ENCODE measurements around the gene UBTD1. TPM values are rescaled to one million over a fixed set of nuclear protein-coding genes. Genes with fewer than 3 reads are reported as not detected.

The UBTD1 gene
- total RNA-seq, 2 donors from 2014 or later = 19.1 to 19.3 TPM

- no peak overlapping the region for H3K9ac ChIP-seq (ENCODE audit: extremely low read depth, low read length, poor library complexity, severe bottlenecking)
- WGBS, 2 experiments (ENCODE audit: insufficient coverage in 1 of 2, insufficient read length in 1 of 2) = 80 to 92% methylated on average over 1 of the region's 1 CpG
These were observed 14.8 kb upstream of the UBTD1 start for GRCh38 chr10:97483921-97484320.

GRCh38 chr10:97485647-97486281 is 13.0 kb upstream of the UBTD1 start:
- peaks cover 12% of the 10 kb centered on the region for H3K36me3 Mint-ChIP-seq (ENCODE audit: low read depth)
- Histone ChIP-seq H3K4me3 (ENCODE audit: low read length) (no peak overlapping the region), H3K9ac (ENCODE audit: extremely low read depth, low read length, poor library complexity, severe bottlenecking) (no peak overlapping the region), H3K36me3 (ENCODE audit: control insufficient read depth, insufficient read depth, low read length) (peaks cover 34% of the 10 kb centered on the region), H3K27ac (ENCODE audit: low read depth, low read length) (no peak overlapping the region), H3K27me3 (ENCODE audit: control insufficient read depth, insufficient read depth, low read length, poor library complexity, severe bottlenecking) (no peaks in the 10 kb centered on the region), H3K4me1 (ENCODE audit: control insufficient read depth, insufficient read depth, low read length) (no peaks in the 10 kb centered on the region), H3K9me3 (ENCODE audit: control insufficient read depth, low read length) (no peaks in the 10 kb centered on the region)
- no peak for TF ChIP-seq CTCF (conservative IDR thresholded peaks at IDR 0.05)
- no peak for DNase-seq
- 99 to 100% methylated on average over 2 to 4 of the region's 4 CpGs for WGBS, 2 experiments (ENCODE audit: insufficient coverage in 1 of 2, insufficient read length in 1 of 2)
- H3K4me3 Mint-ChIP-seq = no peak overlapping the region
- H3K27ac Mint-ChIP-seq = no peak overlapping the region
- H3K9me3 Mint-ChIP-seq = no peaks in the 10 kb centered on the region
- no peaks in the 10 kb centered on the region for H3K4me1 Mint-ChIP-seq
- no peaks in the 10 kb centered on the region for H3K27me3 Mint-ChIP-seq (ENCODE audit: insufficient read depth)

More at GRCh38 chr10:97483921-97484320, 14.8 kb upstream of the UBTD1 start:
- H3K27ac ChIP-seq (ENCODE audit: low read depth, low read length) = no peak overlapping the region
- no peak for DNase-seq
- no peaks in the 10 kb centered on the region for H3K9me3 Mint-ChIP-seq
- no peak overlapping the region for H3K4me3 Mint-ChIP-seq
- no peaks in the 10 kb centered on the region for H3K27me3 ChIP-seq (ENCODE audit: control insufficient read depth, insufficient read depth, low read length, poor library complexity, severe bottlenecking)
- no peak overlapping the region for H3K4me3 ChIP-seq (ENCODE audit: low read length)
- peaks cover 49% of the 10 kb centered on the region for H3K36me3 ChIP-seq (ENCODE audit: control insufficient read depth, insufficient read depth, low read length)
- H3K27me3 Mint-ChIP-seq (ENCODE audit: insufficient read depth) = no peaks in the 10 kb centered on the region
- H3K4me1 ChIP-seq (ENCODE audit: control insufficient read depth, insufficient read depth, low read length) = no peaks in the 10 kb centered on the region
- H3K9me3 ChIP-seq (ENCODE audit: control insufficient read depth, low read length) = no peaks in the 10 kb centered on the region
- peak overlapping the region; percentile 64 for H3K27ac Mint-ChIP-seq
- no peak for TF ChIP-seq CTCF (conservative IDR thresholded peaks at IDR 0.05)
- H3K4me1 Mint-ChIP-seq = peaks cover 6% of the 10 kb centered on the region
- peaks cover 27% of the 10 kb centered on the region for H3K36me3 Mint-ChIP-seq (ENCODE audit: low read depth)

- Mint-ChIP-seq H3K9me3 (no peaks in the 10 kb centered on the region), H3K27me3 (ENCODE audit: insufficient read depth) (no peaks in the 10 kb centered on the region), H3K27ac (no peak overlapping the region), H3K36me3 (ENCODE audit: low read depth) (peaks cover 8% of the 10 kb centered on the region), H3K4me3 (no peak overlapping the region), H3K4me1 (peaks cover 17% of the 10 kb centered on the region)
- 90 to 100% methylated on average over 1 to 2 of the region's 2 CpGs for WGBS, 2 experiments (ENCODE audit: insufficient coverage in 1 of 2, insufficient read length in 1 of 2)
- no peak for DNase-seq
- no peaks in the 10 kb centered on the region for H3K27me3 ChIP-seq (ENCODE audit: control insufficient read depth, insufficient read depth, low read length, poor library complexity, severe bottlenecking)
- TF ChIP-seq CTCF (conservative IDR thresholded peaks at IDR 0.05) = no peak
- peaks cover 7% of the 10 kb centered on the region for H3K4me1 ChIP-seq (ENCODE audit: control insufficient read depth, insufficient read depth, low read length)
- H3K9ac ChIP-seq (ENCODE audit: extremely low read depth, low read length, poor library complexity, severe bottlenecking) = no peak overlapping the region
- H3K4me3 ChIP-seq (ENCODE audit: low read length) = no peak overlapping the region
- H3K9me3 ChIP-seq (ENCODE audit: control insufficient read depth, low read length) = no peaks in the 10 kb centered on the region
- H3K27ac ChIP-seq (ENCODE audit: low read depth, low read length) = no peak overlapping the region
- H3K36me3 ChIP-seq (ENCODE audit: control insufficient read depth, insufficient read depth, low read length) = peaks cover 25% of the 10 kb centered on the region
These were observed 8.1 kb upstream of the UBTD1 start for GRCh38 chr10:97490592-97490991.
